ENCODE data around the gene CHST11.

CHST11 gene

GRCh38 chr12:104683831-104684503 is 227.2 kb downstream of the CHST11 start:
- no peak for DNase-seq

GRCh38 chr12:104684884-104685283 is 228.1 kb downstream of the CHST11 start:
- DNase-seq, result no peak

- DNase-seq, result no peak
These were observed 228.6 kb downstream of the CHST11 start for GRCh38 chr12:104685366-104685765.

DNA sequence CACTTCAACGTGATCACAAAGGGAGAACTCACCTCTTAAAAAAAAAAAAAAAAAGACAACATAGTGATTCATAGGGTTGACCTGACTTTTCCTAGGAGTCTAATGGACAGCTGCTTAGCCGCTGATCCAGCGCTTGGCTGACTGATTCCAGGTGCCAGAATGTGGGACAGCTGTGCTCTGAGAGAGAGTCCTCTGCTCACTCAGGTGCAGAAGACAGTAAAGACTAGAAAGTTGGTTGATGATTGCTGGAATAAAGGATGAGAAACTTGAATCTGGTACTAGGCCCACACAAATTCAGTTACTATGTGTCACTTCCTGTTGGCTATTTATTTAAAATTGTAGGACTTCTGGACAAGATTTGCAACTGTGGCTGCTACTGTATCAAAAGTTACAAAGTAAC is 229.4 kb downstream of the CHST11 start:
- DNase-seq, result no peak

DNA sequence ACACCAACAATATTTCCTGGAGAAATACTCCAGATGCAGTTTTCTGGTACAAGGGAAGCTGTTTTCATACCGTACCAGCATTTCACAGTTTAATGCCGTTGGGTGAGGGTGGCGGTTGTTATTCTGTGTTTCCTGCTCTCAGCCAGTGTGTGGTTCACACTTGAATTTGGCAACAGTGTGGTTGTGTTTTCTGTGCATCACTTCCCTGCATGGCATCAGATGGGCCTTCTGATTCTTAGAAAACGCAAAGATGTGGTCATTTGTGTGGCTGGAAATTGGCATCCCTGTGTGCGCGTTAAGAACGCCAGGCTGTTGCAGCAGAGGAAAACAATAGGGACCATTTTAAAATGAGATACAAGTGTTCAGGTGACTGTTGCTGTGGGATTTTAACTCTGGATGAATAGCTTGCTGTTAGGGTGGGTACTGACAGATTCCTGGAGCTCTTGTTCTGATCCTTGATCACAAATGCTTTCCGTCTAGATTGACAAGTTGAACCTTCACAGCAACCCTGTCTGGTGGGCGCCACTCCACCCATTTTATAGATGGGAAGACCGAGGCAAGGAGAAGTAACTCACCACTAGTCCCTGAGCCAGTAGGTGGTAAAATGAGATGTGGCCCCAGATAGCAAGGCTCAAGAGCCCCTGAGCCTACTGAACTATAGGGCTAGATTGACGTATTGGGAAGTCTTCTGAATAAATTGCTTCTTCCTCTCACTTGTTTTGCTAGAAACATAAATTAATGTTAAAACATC is 231.2 kb downstream of the CHST11 start:
- peak; percentile 90 to 93 for DNase-seq

- peak; percentile 83 to 92 for DNase-seq
These were observed 232.9 kb downstream of the CHST11 start for GRCh38 chr12:104689635-104690034.

DNA sequence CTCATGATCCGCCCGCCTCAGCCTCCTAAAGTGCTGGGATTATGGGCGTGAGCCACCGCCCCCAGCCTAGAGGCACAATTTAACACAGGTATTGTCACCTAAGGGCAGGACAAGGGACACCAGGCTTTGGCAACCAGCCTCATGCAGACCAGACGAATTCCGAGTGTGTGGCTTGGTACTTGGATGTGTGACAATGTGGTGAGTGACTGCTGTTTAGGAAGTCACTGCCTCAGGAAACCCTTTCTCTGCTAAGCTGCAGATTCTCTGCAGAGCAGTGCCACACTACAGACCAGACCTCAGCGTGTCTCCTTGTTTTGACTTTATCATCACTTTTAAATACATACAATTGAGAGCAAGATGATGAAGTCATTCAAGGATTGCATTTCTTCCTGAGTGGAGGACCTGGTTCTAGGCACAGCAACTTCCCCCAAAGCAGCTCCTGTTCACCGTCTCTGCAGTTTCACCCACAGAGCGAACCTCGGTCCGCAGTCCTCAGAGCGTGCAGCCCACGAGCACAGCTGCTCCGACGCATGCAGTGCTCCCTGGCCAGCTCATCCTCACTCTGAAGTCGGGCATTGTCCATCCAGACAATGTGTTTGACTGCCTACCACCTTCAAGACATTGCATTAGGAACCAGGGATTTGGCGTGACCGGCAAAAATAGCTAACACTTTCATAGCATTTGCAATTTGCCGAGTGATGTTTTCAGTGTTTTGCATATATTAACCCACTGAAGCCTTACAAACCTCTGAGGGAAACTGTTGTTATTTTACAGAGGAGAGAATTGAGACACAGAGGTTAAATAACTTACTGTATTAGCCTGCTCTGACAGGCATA is 235.2 kb downstream of the CHST11 start:
- DNase-seq, result peak; percentile 82 to 83

GRCh38 chr12:104692557-104693218 is 235.9 kb downstream of the CHST11 start:
- no peak for DNase-seq

DNA sequence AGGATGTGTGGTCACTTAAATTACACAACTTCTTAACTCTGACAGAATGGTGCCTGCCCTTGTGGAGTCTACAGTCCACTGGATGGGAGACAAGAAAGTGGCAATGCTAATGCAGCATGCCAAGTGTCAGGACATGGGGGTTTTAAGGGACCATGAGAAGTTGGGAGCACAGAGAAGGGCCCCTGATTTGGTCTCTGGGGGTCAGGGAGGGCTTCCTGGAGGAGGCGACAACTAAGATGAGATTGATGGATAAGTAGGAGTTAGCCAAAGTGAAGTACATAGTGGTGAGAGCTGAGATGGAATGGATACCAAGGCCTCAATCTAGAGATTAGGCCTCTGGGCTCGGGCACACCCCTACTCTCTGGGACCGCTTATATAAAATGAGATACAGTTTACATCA is 236.7 kb downstream of the CHST11 start:
- no peak for DNase-seq

DNA sequence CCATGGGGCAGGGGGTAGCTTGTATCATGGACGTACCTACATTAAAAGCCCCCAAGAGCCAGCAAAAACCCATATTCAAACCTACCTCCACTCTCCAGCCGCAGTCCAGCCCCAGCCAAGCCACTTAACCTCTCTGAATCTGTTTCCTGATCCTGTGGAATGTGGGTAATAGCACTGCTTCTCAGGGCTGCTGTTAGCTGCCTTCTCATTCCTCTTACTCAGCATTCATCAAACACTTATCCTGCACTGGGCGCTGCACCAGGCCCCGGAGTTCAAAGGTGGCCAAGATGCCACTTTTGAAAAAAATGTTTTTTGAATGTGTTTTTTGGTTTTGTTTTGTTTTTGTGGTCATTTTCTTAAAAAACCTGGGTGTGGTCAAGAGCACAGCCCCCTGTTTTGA is 237.4 kb downstream of the CHST11 start:
- DNase-seq, result no peak

GRCh38 chr12:104694711-104695110 is 238.0 kb downstream of the CHST11 start:
- no peak for DNase-seq

DNA sequence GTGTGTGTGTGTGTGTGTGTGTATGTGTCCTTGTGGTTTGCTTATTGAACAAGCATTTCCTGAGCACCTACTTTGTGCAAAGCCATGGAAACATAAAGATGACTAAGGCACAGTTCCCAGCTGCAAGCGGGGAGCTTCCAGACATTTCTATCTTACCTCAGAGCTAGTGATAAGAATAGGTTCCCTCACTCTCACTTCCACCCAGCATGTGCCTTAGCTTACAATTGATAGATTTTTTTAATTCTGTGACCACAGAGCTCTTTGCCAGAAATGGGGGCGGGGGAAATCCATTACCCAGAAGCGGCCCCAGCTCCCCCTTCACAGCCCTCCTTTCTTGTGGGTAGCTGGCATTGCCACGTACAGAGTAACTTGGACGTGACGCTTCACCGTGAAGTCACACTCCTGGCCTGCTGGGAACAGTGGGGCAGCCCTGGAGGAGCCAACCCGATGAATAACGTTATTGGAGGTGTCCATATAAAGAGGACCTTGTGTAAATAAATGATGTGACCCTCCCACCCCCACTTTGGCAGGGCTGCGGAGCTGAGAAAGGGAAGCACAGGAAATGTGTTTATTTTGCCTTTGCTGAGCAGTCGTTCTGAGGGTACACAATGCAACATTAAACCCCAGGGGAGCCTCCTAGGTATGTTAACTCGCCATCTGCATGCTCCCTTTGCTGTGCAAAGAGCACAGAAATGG is 238.9 kb downstream of the CHST11 start:
- peak; percentile 24 to 45 for DNase-seq

DNA sequence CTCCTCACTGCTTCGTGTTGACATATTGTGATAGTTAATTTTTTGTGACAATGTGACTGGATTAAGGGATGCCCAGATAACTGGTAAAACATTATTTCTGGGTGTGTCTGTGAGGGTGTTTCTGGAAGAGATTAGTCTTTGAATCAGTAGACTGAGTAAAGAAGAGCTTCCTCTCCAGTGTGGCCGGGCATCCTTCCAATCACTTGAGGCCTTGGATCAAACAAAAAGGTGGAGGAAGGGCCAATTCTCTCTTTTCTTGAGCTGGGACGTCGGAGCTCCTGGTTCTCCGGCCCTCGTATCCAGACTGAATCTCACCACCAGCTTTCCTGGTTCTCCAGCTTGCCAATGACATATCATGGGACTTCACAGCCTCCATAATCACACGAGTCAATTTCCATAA is 240.4 kb downstream of the CHST11 start:
- no peak for DNase-seq

DNA sequence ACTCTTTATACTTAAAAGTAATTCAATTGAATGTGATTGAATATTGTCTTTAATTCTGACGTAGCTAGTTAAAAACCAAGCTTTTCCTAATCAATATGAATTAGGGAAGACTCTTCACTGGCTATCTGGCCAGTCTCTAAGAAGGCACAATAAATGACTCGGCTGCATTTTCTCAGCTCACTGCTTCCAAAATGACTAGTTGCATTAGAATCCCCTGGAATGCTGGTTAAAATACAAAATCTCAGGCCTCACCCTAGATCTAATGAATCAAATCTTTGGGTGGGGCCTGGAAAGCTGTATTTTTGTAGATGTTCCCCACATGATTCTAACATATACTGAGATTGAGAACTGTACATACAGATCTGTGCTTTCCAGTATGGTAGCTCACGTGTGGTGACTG is 242.1 kb downstream of the CHST11 start:
- DNase-seq, result no peak

DNA sequence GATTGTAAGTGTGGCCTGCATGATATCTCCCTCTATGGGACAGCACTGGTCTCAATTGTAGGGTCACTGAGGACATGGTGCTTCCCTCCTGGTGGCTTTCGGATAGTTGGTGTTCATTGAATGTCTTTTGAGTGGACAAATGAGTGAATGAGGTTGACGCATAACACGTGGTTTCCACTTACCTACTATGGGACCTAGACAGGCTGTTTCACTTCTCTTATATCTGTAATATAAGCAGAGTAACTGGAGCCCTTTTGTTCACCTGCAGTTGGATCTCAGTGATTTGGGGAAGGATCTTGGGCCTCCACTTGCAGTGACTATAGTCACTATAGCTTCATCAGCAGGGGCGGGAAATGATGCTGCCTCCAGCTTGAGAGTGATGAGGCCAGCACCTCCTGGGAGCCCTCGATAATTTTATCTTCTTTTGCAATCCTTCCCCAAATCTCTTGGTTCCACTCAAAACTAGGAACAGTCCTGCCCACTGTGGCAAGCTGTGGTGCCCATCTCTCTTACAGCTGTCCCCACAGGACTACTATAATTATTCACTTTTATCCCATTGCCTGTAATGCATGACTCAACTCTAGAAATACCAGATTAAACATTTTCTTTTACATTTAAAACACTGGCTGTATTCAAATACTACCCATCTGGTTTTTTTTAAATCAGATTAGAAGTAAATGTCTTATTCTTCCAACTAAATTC is 242.9 kb downstream of the CHST11 start:
- DNase-seq, result no peak

- DNase-seq, result no peak
These were observed 243.6 kb downstream of the CHST11 start for GRCh38 chr12:104700324-104700723.

DNA sequence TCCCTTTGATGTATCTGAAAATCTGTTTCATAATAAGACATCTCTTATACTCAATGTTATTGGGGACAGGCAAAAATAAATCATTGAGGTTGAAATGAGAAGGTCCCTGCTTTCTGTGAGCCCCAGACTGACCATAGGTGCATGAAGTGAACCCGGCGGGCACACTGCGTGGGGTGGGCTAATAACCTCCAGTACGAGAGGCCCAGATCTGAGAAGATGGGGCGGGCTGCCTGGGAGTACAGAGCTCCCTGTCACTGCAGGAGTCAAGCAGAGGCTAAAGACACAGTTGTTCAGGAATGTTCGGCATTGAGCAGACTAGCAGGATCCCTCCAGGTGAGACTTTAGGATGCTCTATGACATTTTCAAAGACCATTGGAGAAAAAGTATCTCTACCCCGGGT is 244.6 kb downstream of the CHST11 start:
- DNase-seq, result no peak

DNA sequence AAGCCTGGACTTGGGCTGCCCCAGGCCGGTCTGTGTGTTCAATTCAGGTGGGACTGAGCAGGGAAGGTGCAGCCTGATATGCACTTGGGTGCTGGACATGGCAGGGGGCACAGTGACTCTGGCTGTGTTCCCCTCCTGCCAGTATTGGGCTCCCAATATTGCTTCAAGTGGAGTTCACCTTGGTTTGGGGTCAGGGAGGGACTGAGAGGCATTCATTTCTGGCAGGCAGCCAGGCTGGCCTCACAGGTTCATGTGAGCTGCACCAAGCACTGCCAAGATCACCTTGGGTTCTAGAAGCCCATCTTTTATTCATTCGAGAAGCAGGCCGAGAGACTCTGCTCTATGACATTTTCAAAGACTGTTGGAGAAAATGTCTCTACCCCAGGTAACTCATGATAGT is 245.0 kb downstream of the CHST11 start:
- no peak for DNase-seq

- DNase-seq, result no peak
These were observed 245.9 kb downstream of the CHST11 start for GRCh38 chr12:104702565-104703139.

DNA sequence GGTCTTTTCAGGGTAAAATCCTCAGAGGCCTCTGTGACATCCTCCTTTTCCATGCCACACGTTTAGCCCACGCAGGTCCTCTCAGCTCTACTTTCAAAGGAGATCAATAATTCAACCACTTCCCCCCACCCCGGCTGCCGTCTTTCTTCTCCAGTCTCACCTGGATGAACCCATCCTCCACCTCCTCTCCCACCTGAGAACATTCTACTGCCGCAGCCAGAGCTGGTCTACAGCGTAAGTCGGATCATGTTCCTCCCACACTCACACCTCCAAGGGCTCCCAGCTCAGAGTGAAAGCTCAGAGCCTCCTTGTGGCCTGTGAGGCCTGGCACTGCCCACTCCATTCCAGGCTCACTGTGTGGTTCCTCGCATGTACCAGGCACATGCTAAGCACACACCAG is 246.6 kb downstream of the CHST11 start:
- no peak for DNase-seq

DNA sequence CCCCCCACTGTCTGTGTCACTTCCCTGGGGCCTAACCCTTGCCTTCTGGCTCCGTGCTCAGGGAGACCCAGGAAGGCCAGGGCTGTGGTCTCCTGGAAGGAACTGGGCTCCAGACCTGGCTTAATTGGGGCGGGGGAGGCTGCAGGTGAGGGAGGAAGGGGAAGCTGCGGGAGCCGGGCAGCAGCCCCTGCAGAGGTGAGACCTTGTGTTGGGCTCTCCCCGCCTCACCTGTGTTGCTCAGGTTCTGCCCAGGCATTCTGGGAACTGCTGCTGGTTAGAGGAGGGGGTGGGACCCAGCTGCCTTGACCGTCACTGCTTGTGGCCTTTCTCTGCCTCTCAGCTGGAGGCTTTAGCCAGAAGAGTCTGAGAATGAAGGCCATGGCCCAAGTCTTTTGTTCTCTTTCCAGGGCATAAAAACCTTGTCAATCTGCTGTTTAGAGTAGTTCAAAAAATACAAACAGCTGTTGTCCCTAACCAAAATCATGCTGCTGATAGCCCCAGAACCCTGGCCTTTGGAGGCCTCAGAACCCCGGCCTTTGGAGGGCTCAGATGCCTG is 247.6 kb downstream of the CHST11 start:
- no peak for DNase-seq
